ENCODE measurements around the gene AFAP1L2.

AFAP1L2 gene

GRCh38 chr10:114400091-114400490 is 4.2 kb downstream of the AFAP1L2 start:
- Mint-ChIP-seq H3K9me3 (no peaks in the 10 kb centered on the region), H3K4me3 (no peak overlapping the region), H3K27ac (no peak overlapping the region), H3K36me3 (ENCODE audit: low read depth) (no peaks in the 10 kb centered on the region), H3K27me3 (peaks cover 84% of the 10 kb centered on the region), H3K4me1 (ENCODE audit: low read depth) (peaks cover 14% of the 10 kb centered on the region)
- no peak for DNase-seq

DNA sequence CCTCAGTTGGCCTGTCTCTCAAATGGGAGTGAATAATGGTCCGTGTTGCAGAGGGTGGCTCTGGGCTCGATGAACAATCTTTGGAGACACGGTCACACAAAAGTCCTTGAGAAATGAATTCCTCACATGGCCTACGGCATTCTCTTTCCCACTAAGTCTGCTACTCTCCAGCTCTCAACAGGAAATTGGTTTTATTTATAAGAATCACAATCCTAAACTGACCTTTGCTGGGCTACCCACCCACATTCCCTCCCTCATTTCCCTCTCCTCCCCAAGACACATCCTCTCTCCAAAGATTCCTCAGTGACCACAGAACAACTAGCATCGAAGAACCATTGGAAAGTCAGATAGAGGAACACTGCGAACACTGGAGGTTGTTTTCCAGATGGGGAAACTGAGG is 4.7 kb downstream of the AFAP1L2 start:
- H3K27me3 Mint-ChIP-seq, result peaks cover 84% of the 10 kb centered on the region
- H3K27ac Mint-ChIP-seq, result no peak overlapping the region

DNA sequence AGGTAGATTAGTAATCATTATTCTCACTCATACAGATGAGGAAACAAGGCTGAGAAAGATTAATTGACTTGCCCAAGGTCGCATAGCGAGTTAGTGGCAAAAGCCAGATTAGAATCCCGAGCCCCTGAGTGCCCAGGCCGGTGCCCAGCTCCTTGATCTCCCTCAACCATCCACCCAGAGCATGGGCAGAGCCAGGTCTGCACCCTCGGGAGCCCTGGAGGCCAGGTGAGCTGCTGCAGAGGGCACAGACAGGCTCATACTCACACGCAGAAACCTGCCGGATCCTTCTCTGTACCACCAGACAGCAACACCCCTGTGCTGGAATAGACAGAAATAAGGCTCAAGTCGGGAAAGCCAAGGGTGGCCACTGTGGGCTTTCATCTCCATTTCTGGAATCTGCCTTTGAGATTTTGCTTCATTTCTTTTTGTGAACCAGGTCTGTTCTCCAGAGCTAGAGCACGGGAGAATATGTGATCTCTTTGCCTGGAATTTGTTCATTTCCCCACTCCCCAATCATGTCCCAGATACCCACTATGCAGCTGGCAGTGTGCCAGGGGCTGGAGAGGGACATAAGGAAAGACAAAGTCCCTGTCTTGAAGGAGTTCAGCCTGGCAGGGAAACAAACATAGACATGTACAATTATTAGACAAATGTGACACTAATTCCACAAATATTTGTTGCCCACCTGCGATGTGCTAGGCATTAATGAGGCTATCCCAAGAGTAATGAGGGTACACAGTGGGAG is 5.5 kb downstream of the AFAP1L2 start:
- Mint-ChIP-seq H3K9me3 (no peaks in the 10 kb centered on the region), H3K4me1 (ENCODE audit: low read depth) (peaks cover 9% of the 10 kb centered on the region), H3K27ac (no peak overlapping the region), H3K27me3 (peaks cover 89% of the 10 kb centered on the region), H3K36me3 (ENCODE audit: low read depth) (no peaks in the 10 kb centered on the region), H3K4me3 (no peak overlapping the region)
- DNase-seq, result no peak

More for the DNA sequence above, 4.7 kb downstream of the AFAP1L2 start:
- no peaks in the 10 kb centered on the region for H3K36me3 Mint-ChIP-seq (ENCODE audit: low read depth)
- H3K9me3 Mint-ChIP-seq, result no peaks in the 10 kb centered on the region
- H3K4me3 Mint-ChIP-seq, result no peak overlapping the region
- no peak for DNase-seq
- H3K4me1 Mint-ChIP-seq (ENCODE audit: low read depth), result peaks cover 11% of the 10 kb centered on the region

DNA sequence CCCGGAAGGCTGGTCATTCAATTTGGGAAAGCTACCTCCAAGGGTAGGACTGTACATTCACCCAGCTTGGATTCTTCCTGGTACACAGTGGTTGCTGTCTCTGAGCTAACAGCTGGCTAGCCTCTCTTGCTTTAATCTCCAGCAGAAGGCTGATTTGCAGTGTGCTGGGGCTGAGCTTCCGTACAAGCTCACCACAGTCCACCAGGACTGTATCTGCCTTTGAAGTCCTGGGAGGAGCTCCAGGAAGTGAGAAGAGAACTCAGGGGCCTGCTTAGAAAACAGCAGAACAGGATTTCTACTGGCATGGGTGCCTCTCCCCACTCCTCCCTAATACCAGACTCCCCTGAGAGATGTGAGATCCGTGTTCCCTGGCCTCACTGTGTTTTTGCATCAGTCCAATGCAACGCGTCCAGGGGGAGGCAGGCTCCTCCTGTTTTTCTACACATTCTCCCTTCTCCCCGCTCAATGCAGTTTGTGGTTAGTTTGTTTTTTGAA is 6.6 kb downstream of the AFAP1L2 start:
- Mint-ChIP-seq H3K9me3 (no peaks in the 10 kb centered on the region), H3K4me1 (ENCODE audit: low read depth) (peaks cover 2% of the 10 kb centered on the region)

GRCh38 chr10:114396464-114396863 is 7.8 kb downstream of the AFAP1L2 start:
- Mint-ChIP-seq H3K4me1 (ENCODE audit: low read depth) (peaks cover 2% of the 10 kb centered on the region), H3K4me3 (no peak overlapping the region), H3K27me3 (peaks cover 75% of the 10 kb centered on the region), H3K36me3 (ENCODE audit: low read depth) (no peaks in the 10 kb centered on the region), H3K9me3 (no peaks in the 10 kb centered on the region), H3K27ac (no peak overlapping the region)
- DNase-seq, result no peak

More for the DNA sequence above, 6.6 kb downstream of the AFAP1L2 start:
- H3K4me3 Mint-ChIP-seq, result no peak overlapping the region
- DNase-seq, result no peak
- H3K27me3 Mint-ChIP-seq, result peaks cover 87% of the 10 kb centered on the region
- H3K36me3 Mint-ChIP-seq (ENCODE audit: low read depth), result no peaks in the 10 kb centered on the region
- H3K27ac Mint-ChIP-seq, result no peak overlapping the region

- no peak for DNase-seq
- Mint-ChIP-seq H3K27me3 (peaks cover 70% of the 10 kb centered on the region), H3K36me3 (ENCODE audit: low read depth) (no peaks in the 10 kb centered on the region), H3K4me1 (ENCODE audit: low read depth) (peaks cover 2% of the 10 kb centered on the region), H3K9me3 (no peaks in the 10 kb centered on the region), H3K27ac (no peak overlapping the region), H3K4me3 (no peak overlapping the region)
Observed at GRCh38 chr10:114395366-114396022, 8.8 kb downstream of the AFAP1L2 start.

DNA sequence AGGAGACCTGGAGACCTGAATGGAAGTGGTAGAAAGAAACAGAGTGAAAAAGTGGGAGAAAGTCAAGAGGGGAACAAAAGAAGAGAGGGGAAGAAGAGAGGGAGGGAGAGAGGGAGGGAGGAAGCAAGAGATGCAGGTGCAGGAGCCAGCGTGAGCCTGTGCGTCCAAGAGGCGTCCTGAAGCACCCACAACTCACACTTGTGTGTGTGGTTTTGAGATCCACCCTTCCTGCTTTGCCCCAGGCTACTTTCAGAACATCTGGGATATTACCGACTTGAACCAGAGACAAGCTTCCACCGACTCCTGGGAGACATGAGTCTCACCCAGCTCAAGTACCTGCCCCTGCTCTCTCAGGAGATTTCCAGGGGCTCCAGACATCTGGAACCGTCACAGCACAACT is 9.8 kb downstream of the AFAP1L2 start:
- H3K4me3 Mint-ChIP-seq, result no peak overlapping the region
- H3K9me3 Mint-ChIP-seq, result no peaks in the 10 kb centered on the region
- no peak for DNase-seq
- H3K36me3 Mint-ChIP-seq (ENCODE audit: low read depth), result no peaks in the 10 kb centered on the region
- H3K4me1 Mint-ChIP-seq (ENCODE audit: low read depth), result peaks cover 2% of the 10 kb centered on the region
- H3K27ac Mint-ChIP-seq, result no peak overlapping the region
- peaks cover 63% of the 10 kb centered on the region for H3K27me3 Mint-ChIP-seq

DNA sequence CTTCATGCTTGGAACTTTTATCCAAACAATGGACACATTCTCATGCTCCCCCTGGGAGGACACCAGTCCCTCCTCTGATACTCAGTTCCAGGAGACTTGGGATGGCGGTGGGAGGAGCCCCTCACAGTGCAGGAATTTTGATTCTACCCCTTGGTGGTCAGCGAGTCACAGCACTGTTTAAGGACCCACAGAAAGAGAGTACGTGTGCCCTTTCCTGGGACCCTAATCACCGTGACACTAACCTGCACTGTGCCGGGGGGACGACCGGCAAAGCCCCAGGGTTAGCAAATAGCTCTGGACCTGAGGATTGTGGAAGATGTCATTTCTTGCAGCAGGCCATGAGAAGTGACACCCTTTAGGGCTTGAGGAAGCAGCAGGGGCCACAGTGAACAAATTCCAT is 10.4 kb downstream of the AFAP1L2 start:
- H3K27ac Mint-ChIP-seq, result no peak overlapping the region
- H3K36me3 Mint-ChIP-seq (ENCODE audit: low read depth), result no peaks in the 10 kb centered on the region
- DNase-seq, result no peak
- peaks cover 58% of the 10 kb centered on the region for H3K27me3 Mint-ChIP-seq
- H3K4me3 Mint-ChIP-seq, result no peak overlapping the region
- H3K9me3 Mint-ChIP-seq, result no peaks in the 10 kb centered on the region
- H3K4me1 Mint-ChIP-seq (ENCODE audit: low read depth), result peaks cover 4% of the 10 kb centered on the region

DNA sequence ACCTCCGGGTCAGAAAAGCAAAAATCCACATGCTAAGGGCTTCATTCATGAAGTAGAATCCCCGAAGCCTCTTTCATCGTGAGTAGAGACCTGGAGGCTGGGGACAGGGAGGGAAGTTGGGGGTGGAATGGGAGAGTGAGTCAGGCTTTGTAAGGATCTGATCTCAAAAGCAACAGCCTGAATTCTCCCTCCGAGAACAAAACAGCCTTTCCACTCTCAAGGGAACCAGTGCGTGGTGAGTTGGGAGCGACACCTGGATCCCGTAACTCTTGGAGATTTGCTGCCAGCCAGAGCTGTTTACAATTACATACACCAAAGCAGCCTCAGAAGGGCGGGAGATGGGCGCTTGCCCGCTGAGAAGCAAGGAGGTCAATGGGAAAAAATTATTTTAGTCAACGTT is 10.8 kb downstream of the AFAP1L2 start:
- no peak for DNase-seq
- Mint-ChIP-seq H3K27ac (no peak overlapping the region), H3K4me1 (ENCODE audit: low read depth) (peaks cover 8% of the 10 kb centered on the region), H3K36me3 (ENCODE audit: low read depth) (no peaks in the 10 kb centered on the region), H3K27me3 (peaks cover 54% of the 10 kb centered on the region), H3K9me3 (no peaks in the 10 kb centered on the region), H3K4me3 (no peak overlapping the region)

DNA sequence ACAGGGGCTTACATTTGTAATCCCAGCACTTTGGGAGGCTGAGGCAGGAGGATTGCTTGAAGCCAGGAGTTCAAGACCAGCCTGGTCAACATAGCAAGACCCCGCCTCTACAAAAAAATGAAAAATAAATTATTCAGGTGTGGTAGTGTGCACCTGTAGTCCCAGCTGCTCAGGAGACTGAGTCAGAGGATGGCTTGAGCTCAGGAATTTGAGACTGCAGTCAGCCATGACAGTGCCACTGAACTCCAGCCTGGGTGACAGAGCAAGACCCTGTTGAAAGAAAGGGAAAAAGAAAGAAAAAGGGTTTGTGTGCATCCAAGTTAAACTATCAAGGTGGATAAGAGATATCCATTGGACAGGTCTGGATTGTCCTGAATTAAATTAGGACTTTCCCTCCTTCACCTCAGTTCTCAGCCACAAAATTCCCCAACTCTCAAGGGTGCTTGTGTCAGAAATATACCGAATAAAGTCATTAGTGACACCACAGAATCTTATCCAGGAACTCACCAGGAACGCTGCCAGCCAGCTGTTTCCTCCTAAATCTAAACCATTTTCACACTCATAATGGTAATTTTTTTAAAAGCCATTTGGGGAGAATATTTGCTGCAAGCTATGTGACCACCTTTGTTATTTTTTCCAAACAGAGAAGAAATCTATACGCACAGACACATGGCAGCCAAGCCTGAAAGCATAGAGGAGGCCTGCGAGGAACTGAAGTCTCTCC is 12.0 kb downstream of the AFAP1L2 start:
- peaks cover 12% of the 10 kb centered on the region for H3K4me1 Mint-ChIP-seq (ENCODE audit: low read depth)

DNA sequence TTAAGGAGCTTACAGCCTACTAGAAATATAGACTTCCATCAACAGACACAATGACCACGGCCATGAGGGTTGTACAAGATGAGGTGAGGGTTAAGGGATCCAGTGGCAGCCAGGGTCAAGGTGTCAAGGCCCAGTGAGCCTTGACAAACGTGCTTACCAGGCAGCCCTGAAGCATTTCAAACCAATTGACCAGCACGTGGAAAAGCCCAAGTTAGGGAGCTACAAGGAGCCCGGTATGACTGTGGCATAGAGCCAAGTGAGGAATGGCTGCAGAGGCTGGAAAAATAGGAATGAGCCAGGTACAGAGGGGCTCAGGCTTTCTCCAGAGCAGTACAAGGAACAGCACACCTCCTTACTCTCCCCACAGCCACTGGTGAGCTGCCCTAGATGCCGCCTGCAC is 12.7 kb downstream of the AFAP1L2 start:
- Mint-ChIP-seq H3K9me3 (no peaks in the 10 kb centered on the region), H3K36me3 (ENCODE audit: low read depth) (no peaks in the 10 kb centered on the region), H3K4me1 (ENCODE audit: low read depth) (peaks cover 12% of the 10 kb centered on the region), H3K27me3 (peaks cover 46% of the 10 kb centered on the region), H3K4me3 (no peak overlapping the region), H3K27ac (no peak overlapping the region)
- no peak for DNase-seq

More for the DNA sequence above, 12.0 kb downstream of the AFAP1L2 start:
- Mint-ChIP-seq H3K27me3 (peaks cover 53% of the 10 kb centered on the region), H3K36me3 (ENCODE audit: low read depth) (no peaks in the 10 kb centered on the region), H3K9me3 (no peaks in the 10 kb centered on the region), H3K27ac (no peak overlapping the region), H3K4me3 (no peak overlapping the region)
- DNase-seq, result no peak

GRCh38 chr10:114389426-114389825 is 14.9 kb downstream of the AFAP1L2 start:
- H3K4me1 Mint-ChIP-seq (ENCODE audit: low read depth), result peaks cover 12% of the 10 kb centered on the region
- H3K4me3 Mint-ChIP-seq, result no peak overlapping the region
- H3K36me3 Mint-ChIP-seq (ENCODE audit: low read depth), result no peaks in the 10 kb centered on the region
- H3K27ac Mint-ChIP-seq, result no peak overlapping the region
- no peak for DNase-seq
- H3K9me3 Mint-ChIP-seq, result no peaks in the 10 kb centered on the region
- peaks cover 26% of the 10 kb centered on the region for H3K27me3 Mint-ChIP-seq

DNA sequence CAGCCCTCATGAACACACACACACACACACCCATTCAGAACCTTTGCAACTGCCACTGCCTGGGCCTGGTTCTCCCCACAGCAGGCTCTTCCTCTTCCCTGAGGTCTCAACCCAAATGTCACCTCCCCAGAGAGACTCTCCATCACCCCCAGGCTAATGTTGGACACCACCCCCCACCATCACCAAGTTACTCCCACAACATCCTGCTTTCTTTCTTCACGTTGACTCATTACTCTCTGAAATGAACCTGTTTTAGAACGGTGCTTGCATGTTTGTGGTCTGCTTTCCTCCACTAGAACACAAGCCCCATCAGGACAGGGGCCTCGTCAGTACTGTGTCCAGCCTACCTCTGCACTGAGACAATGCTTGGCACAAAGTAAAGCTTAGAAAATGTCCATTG is 16.0 kb downstream of the AFAP1L2 start:
- Mint-ChIP-seq H3K4me3 (no peak overlapping the region), H3K36me3 (ENCODE audit: low read depth) (no peaks in the 10 kb centered on the region), H3K27me3 (peaks cover 16% of the 10 kb centered on the region), H3K27ac (no peak overlapping the region), H3K9me3 (no peaks in the 10 kb centered on the region), H3K4me1 (ENCODE audit: low read depth) (peaks cover 12% of the 10 kb centered on the region)
- no peak for DNase-seq

DNA sequence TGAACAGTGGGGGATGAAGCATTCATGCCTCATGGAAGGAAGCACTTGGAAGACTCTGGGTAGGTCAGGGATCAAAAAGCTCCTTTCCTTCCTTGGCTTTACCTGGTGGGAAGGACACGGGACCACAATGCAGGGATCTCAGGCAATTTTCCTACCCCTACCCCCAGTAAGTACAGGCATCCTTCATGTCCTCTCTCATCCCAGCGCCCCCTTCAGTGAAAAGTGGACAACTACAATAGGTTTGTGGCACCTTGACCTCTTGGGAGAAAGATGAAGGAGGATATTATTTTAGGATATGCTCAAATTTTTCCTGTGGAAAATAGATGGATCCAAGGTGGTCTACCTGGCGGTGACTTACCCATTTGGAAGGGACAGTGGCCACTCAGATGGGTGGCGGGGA is 16.5 kb downstream of the AFAP1L2 start:
- Mint-ChIP-seq H3K4me1 (ENCODE audit: low read depth) (peaks cover 12% of the 10 kb centered on the region), H3K27me3 (peaks cover 13% of the 10 kb centered on the region), H3K4me3 (no peak overlapping the region), H3K27ac (no peak overlapping the region), H3K36me3 (ENCODE audit: low read depth) (no peaks in the 10 kb centered on the region), H3K9me3 (no peaks in the 10 kb centered on the region)
- no peak for DNase-seq

DNA sequence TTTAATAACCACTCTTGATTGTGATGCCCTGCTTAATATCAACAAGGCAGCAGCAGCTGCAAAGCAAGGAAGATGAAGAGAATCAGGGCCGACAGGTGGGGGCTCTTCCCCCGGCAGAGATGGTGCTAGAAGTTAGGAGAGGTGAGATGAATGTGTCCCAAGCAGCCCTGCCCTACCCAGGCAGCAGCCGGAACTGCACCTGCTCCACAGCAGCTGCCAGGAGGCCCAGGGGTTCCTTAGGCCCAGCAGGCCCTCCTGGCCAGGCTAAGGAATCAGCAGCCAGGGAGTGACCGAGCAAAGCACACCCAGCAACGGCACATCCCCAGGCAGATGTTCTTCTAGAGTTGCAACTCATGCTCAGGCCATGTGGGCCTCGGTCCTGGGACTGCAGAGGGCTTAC is 17.9 kb downstream of the AFAP1L2 start:
- no peaks in the 10 kb centered on the region for H3K9me3 Mint-ChIP-seq
- no peak for DNase-seq
- H3K4me1 Mint-ChIP-seq (ENCODE audit: low read depth), result peaks cover 12% of the 10 kb centered on the region
- no peak overlapping the region for H3K4me3 Mint-ChIP-seq
- peaks cover 13% of the 10 kb centered on the region for H3K27me3 Mint-ChIP-seq
- no peak overlapping the region for H3K27ac Mint-ChIP-seq
- H3K36me3 Mint-ChIP-seq (ENCODE audit: low read depth), result no peaks in the 10 kb centered on the region

Measured in activated T-cell treated with anti-CD3 and anti-CD28 coated beads, Interleukin-2, amount 50 U/mL, for 24 hours (primary cell).